Measurements from ENCODE around the gene ZNF354C. TPM values are rescaled to one million over a fixed set of nuclear protein-coding genes. Genes with fewer than 3 reads are reported as not detected.

ZNF354C gene
- total and polyA plus RNA-seq, 2 of the 4 experiments (the other 2 are of a cell fraction) = 1.9 to 5.6 TPM

DNA sequence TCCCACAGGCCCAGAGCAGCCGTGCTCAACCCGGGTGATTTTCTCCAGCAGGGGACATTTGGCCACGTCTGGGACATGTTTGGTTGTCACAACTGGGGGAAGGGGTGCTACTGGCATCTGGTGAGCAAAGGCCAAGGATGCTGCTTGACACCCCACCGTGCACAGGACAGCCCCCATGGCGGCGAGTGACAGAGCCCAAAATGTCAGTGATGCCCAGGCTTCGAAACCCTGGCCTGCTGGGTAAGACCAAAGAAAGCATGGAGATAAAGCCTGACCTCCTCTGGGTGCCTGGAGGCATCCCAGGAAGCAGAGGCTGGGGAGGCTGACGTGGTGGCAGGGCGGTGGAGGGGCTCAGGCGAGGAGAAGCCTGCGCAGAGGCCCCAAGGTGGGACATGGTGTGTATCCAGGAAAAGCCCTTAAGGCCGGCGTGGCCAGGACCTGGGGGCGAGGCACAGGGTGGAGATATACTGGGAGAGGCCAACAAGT is 66.4 kb downstream of the ZNF354C start:
- DNase-seq = no peak

More for the DNA sequence above, 66.4 kb downstream of the ZNF354C start:
- Histone ChIP-seq H3K36me3 (ENCODE audit: control insufficient read depth, insufficient read depth, low read length) (peaks cover 51% of the 10 kb centered on the region), H2AK5ac (ENCODE audit: low read depth, low read length) (no peak overlapping the region), H3K9ac (ENCODE audit: low read depth, low read length) (no peak overlapping the region), H2BK5ac (ENCODE audit: low read depth, low read length, poor library complexity, severe bottlenecking) (no peak overlapping the region), H4K20me1 (ENCODE audit: insufficient read depth, low read length) (no peaks in the 10 kb centered on the region), H4K5ac (ENCODE audit: low read depth, low read length) (no peak overlapping the region), H3K4me2 (ENCODE audit: low read depth, low read length) (no peak overlapping the region), H4K91ac (ENCODE audit: insufficient read depth, low read depth, low read length) (no peak overlapping the region), H3K4me1 (ENCODE audit: control insufficient read depth, insufficient read depth, low read length) (no peaks in the 10 kb centered on the region), H3K56ac (ENCODE audit: extremely low read depth, insufficient read depth, low read length) (no peak overlapping the region), H3K27ac (ENCODE audit: insufficient read depth, low read length) (no peak overlapping the region), H3K23ac (ENCODE audit: low read depth, low read length) (no peak overlapping the region), H2AK9ac (replicated peaks; ENCODE audit: low read depth, low read length, poor library complexity) (no peak overlapping the region), H3K18ac (ENCODE audit: low read depth, low read length) (no peak overlapping the region), H3K79me1 (ENCODE audit: low read depth in 1 of 2, low read length in 2 of 2) (no peaks in the 10 kb centered on the region), H3K9me3 (ENCODE audit: control insufficient read depth, insufficient read depth, low read length) (no peaks in the 10 kb centered on the region; the same call in 1 of the 2 replicates), H3K27me3 (ENCODE audit: control insufficient read depth, insufficient read depth, low read length) (no peaks in the 10 kb centered on the region), H3K4me3 (ENCODE audit: insufficient read depth, low read depth, low read length) (no peak overlapping the region), H2AFZ (replicated peaks; ENCODE audit: low read length, poor library complexity) (no peak overlapping the region), H2BK120ac (ENCODE audit: low read depth, low read length) (no peak overlapping the region), H4K8ac (ENCODE audit: low read depth in 2 of 2, low read length in 2 of 2) (no peak overlapping the region), H3K9me1 (ENCODE audit: insufficient read depth, low read length) (no peaks in the 10 kb centered on the region), H2BK20ac (ENCODE audit: low read depth, low read length) (no peak overlapping the region), H2BK15ac (ENCODE audit: low read depth, low read length) (no peak overlapping the region), H3K4ac (ENCODE audit: low read depth, low read length) (no peak overlapping the region), H3K14ac (replicated peaks; ENCODE audit: low read depth, low read length) (no peak overlapping the region)
- in situ Hi-C loops (cut with MboI; ENCODE audit: low sequenced_read_pairs) (no loop called here), intact Hi-C loops (cut with micrococcal nuclease) (no loop called here), dilution Hi-C loops (cut with HindIII; ENCODE audit: low sequenced_read_pairs, unreplicated experiment) (no loop called here)
- no peak for ATAC-seq (ENCODE audit: low read depth)
- CTCF ChIA-PET = no interaction called here
- no peak for TF ChIP-seq MAZ (IDR thresholded peaks at IDR 0.05; ENCODE audit: borderline replicate concordance, low read depth, low read length)
- no peak for TF ChIP-seq FOS (IDR thresholded peaks at IDR 0.05; ENCODE audit: low read depth, low read length)
- no peak for TF ChIP-seq RFX5 (IDR thresholded peaks at IDR 0.05; ENCODE audit: low read depth, low read length)
- no peak for TF ChIP-seq NFE2L2 (IDR thresholded peaks at IDR 0.05; ENCODE audit: low read depth, low read length)
- TF ChIP-seq POLR2A (IDR thresholded peaks at IDR 0.05; ENCODE audit: low read depth, low read length) = no peak
- TF ChIP-seq USF2 (IDR thresholded peaks at IDR 0.05; ENCODE audit: low read depth, low read length) = no peak
- no peak for TF ChIP-seq CHD1 (IDR thresholded peaks at IDR 0.05; ENCODE audit: low read depth, low read length)
- TF ChIP-seq RAD21 (IDR thresholded peaks at IDR 0.05; ENCODE audit: low read length) = no peak
- TF ChIP-seq, protein P1, sequence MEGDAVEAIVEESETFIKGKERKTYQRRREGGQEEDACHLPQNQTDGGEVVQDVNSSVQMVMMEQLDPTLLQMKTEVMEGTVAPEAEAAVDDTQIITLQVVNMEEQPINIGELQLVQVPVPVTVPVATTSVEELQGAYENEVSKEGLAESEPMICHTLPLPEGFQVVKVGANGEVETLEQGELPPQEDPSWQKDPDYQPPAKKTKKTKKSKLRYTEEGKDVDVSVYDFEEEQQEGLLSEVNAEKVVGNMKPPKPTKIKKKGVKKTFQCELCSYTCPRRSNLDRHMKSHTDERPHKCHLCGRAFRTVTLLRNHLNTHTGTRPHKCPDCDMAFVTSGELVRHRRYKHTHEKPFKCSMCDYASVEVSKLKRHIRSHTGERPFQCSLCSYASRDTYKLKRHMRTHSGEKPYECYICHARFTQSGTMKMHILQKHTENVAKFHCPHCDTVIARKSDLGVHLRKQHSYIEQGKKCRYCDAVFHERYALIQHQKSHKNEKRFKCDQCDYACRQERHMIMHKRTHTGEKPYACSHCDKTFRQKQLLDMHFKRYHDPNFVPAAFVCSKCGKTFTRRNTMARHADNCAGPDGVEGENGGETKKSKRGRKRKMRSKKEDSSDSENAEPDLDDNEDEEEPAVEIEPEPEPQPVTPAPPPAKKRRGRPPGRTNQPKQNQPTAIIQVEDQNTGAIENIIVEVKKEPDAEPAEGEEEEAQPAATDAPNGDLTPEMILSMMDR (conservative IDR thresholded peaks at IDR 0.05; ENCODE audit: low read depth, low read length) = no peak
- TF ChIP-seq RCOR1 (IDR thresholded peaks at IDR 0.05; ENCODE audit: insufficient replicate concordance, low read length) = no peak
- no peak for TF ChIP-seq CEBPB (IDR thresholded peaks at IDR 0.05; ENCODE audit: low read depth, low read length)
- TF ChIP-seq SMC3 (IDR thresholded peaks at IDR 0.05; ENCODE audit: low read depth, low read length) = no peak
- TF ChIP-seq MXI1 (IDR thresholded peaks at IDR 0.05; ENCODE audit: borderline replicate concordance, low read depth, low read length) = no peak
- TF ChIP-seq MAFK (IDR thresholded peaks at IDR 0.05; ENCODE audit: low read depth, low read length) = no peak
- no TSS peak for BruUV-seq (replicated peaks)
- WGBS, 2 experiments (ENCODE audit: extremely low coverage in 2 of 2, insufficient read length in 1 of 2) = 91% methylated on average over 6 of the region's 14 CpGs; no CpG with 5 or more reads in 1 of the 2 experiments
- POLR2A ChIA-PET (ENCODE audit: unreplicated experiment) = no interaction called here
